GM23338 (cell line): ENCODE results near the gene ANKFN1. TPM values are rescaled to one million over a fixed set of nuclear protein-coding genes. Genes with fewer than 3 reads are reported as not detected.

Source experiments
- ATAC-seq: fragments of 200-7000 bp; cut with Tn5 transposase; 3 replicates; pipeline ENCODE4 v1.9.1; 2020
- DNase-seq: peaks from one replicate; pipeline ENCODE4 v3.0.0-alpha.2; 2015; ENCODE audit warnings: low spot score
- H2AFZ ChIP-seq: fragments of 200-600 bp; sonication (generic); 2 replicates; pipeline ENCODE4 v1.8.0; 2016; ENCODE audit warnings: antibody characterized with exemption, mild to moderate bottlenecking, moderate library complexity
- H3F3A ChIP-seq: fragments of 200-600 bp; sonication (generic); replicated peaks from 2 replicates; pipeline ENCODE4 v1.8.0; 2017; ENCODE audit warnings: antibody characterized with exemption, mixed run types, low read depth
- H3K27ac ChIP-seq: fragments of 200-600 bp; sonication (generic); 2 replicates; pipeline ENCODE4 v1.6.1; 2016; ENCODE audit warnings: low read depth
- H3K27me3 ChIP-seq: fragments of 200-600 bp; sonication (generic); 2 replicates; pipeline ENCODE4 v1.8.0; 2016; ENCODE audit warnings: mild to moderate bottlenecking, mixed run types, moderate library complexity; ENCODE audit not compliant: insufficient read depth
- H3K36me3 ChIP-seq: fragments of 200-600 bp; sonication (generic); 2 replicates; pipeline ENCODE4 v1.8.0; 2016; ENCODE audit warnings: mild to moderate bottlenecking; ENCODE audit not compliant: insufficient read depth
- H3K4me1 ChIP-seq: fragments of 200-600 bp; sonication (generic); 2 replicates; pipeline ENCODE4 v1.8.0; 2016; ENCODE audit warnings: mild to moderate bottlenecking, moderate library complexity; ENCODE audit not compliant: insufficient read depth
- H3K4me2 ChIP-seq: fragments of 200-600 bp; sonication (generic); 2 replicates; pipeline ENCODE4 v1.7.1; 2017; ENCODE audit warnings: mixed run types
- H3K4me3 ChIP-seq: fragments of 200-600 bp; sonication (generic); 2 replicates; pipeline ENCODE4 v1.6.1; 2016; ENCODE audit warnings: mixed run types
- H3K79me2 ChIP-seq: fragments of 200-600 bp; sonication (generic); replicated peaks from 2 replicates; pipeline ENCODE4 v1.8.0; 2017; ENCODE audit warnings: mild to moderate bottlenecking; ENCODE audit not compliant: insufficient read depth
- H3K9me2 ChIP-seq: fragments of 200-600 bp; sonication (generic); 2 replicates; pipeline ENCODE4 v1.8.0; 2017; ENCODE audit not compliant: insufficient read depth
- H4K20me1 ChIP-seq: fragments of 200-600 bp; sonication (generic); replicated peaks from 2 replicates; pipeline ENCODE4 v1.8.0; 2017; ENCODE audit warnings: mild to moderate bottlenecking; ENCODE audit not compliant: insufficient read depth
- H3K27ac Mint-ChIP-seq: 2 replicates; pipeline ENCODE4 v1.8.0; 2020; ENCODE audit warnings: inconsistent platforms, mild to moderate bottlenecking, moderate library complexity, mixed read lengths
- H3K27me3 Mint-ChIP-seq: 3 replicates; pipeline ENCODE4 v1.8.0; 2022; ENCODE audit warnings: low read depth, mild to moderate bottlenecking, moderate library complexity, mixed read lengths, inconsistent platforms; ENCODE audit not compliant: insufficient read depth, poor library complexity
- H3K36me3 Mint-ChIP-seq: 3 replicates; pipeline ENCODE4 v1.8.0; 2021; ENCODE audit warnings: low read depth, mild to moderate bottlenecking, inconsistent platforms, moderate library complexity, mixed read lengths
- H3K4me1 Mint-ChIP-seq: 3 replicates; pipeline ENCODE4 v1.8.0; 2020; ENCODE audit warnings: mild to moderate bottlenecking, inconsistent platforms, mixed read lengths
- H3K4me3 Mint-ChIP-seq: 3 replicates; pipeline ENCODE4 v1.8.0; 2021; ENCODE audit warnings: moderate library complexity, mild to moderate bottlenecking, inconsistent platforms, mixed read lengths
- H3K9me3 Mint-ChIP-seq: 3 replicates; pipeline ENCODE4 v1.8.0; 2020; ENCODE audit warnings: moderate library complexity, mild to moderate bottlenecking, inconsistent platforms, mixed read lengths
- CREB1 ChIP-seq: fragments of 250-450 bp; sonication (Bioruptor Pico); IDR thresholded peaks from 2 replicates; pipeline ENCODE4 v1.5.0; 2020; ENCODE audit warnings: low read depth, mild to moderate bottlenecking, moderate library complexity
- ETS1 ChIP-seq: IDR thresholded peaks from 2 replicates; pipeline ENCODE4 v1.6.1; 2016; ENCODE audit warnings: antibody characterized with exemption
- EZH2 ChIP-seq: fragments of 200-600 bp; sonication (generic); IDR thresholded peaks from one replicate; pipeline ENCODE4 v1.8.0; 2017; ENCODE audit warnings: antibody characterized with exemption, mild to moderate bottlenecking, low read depth; ENCODE audit not compliant: unreplicated experiment
- EZH2phosphoT487 ChIP-seq: fragments of 200-600 bp; sonication (generic); IDR thresholded peaks from one replicate; pipeline ENCODE4 v1.8.1; 2018; ENCODE audit warnings: antibody characterized with exemption; ENCODE audit not compliant: unreplicated experiment
- JUNB ChIP-seq: IDR thresholded peaks from one replicate; pipeline ENCODE4 v1.6.1; 2016; ENCODE audit warnings: antibody characterized with exemption; ENCODE audit not compliant: unreplicated experiment
- NANOG ChIP-seq: IDR thresholded peaks from 2 replicates; pipeline ENCODE4 v1.6.1; 2016; ENCODE audit warnings: antibody characterized with exemption, borderline replicate concordance
- POLR2AphosphoS5 ChIP-seq: IDR thresholded peaks from 2 replicates; pipeline ENCODE4 v1.6.1; 2016; ENCODE audit warnings: antibody characterized with exemption, low read depth
- REST ChIP-seq: IDR thresholded peaks from one replicate; pipeline ENCODE4 v1.6.1; 2018; ENCODE audit warnings: antibody characterized with exemption; ENCODE audit not compliant: unreplicated experiment
- STAT1 ChIP-seq: IDR thresholded peaks from one replicate; pipeline ENCODE4 v1.6.1; 2016; ENCODE audit warnings: antibody characterized with exemption; ENCODE audit not compliant: unreplicated experiment
- ZNF114 ChIP-seq: fragments of 250-450 bp; sonication (Bioruptor Pico); IDR thresholded peaks from 2 replicates; pipeline ENCODE4 v1.5.0; 2020; ENCODE audit warnings: mild to moderate bottlenecking, moderate library complexity
- ZNF331 ChIP-seq: fragments of 250-450 bp; sonication (Bioruptor Pico); IDR thresholded peaks from 2 replicates; pipeline ENCODE4 v1.5.0; 2020; ENCODE audit warnings: low read depth, mild to moderate bottlenecking, moderate library complexity
- ZNF462 ChIP-seq: fragments of 250-450 bp; sonication (Bioruptor Pico); IDR thresholded peaks from 2 replicates; pipeline ENCODE4 v1.5.0; 2020; ENCODE audit warnings: mild to moderate bottlenecking, moderate library complexity
- polyA plus RNA-seq: library from polyadenylated mRNA; unstranded; fragments of >200 nt; fragmentation: Nextera tagmentation; extraction: Ambion mirVana; gene quantifications from 2 replicates; pipeline ENCODE4 v1.2.1, GENCODE V29; 2016
- total RNA-seq: library from RNA; depleted of rRNA; stranded (reverse); fragments of >200 nt; shearing (Covaris generic); gene quantifications from 2 replicates; pipeline ENCODE4 v1.2.3, GENCODE V29; 2014

Gene ANKFN1
- total and polyA plus RNA-seq, 2 experiments from 2014 or later: not detected

GRCh38 chr17:56178203-56178602 lies 24.9 kb downstream of the ANKFN1 start:
- H2AFZ ChIP-seq: no peak overlapping the region
- DNase-seq (no peak), ATAC-seq (no peak)
- no peak overlapping the region for H3K4me3 ChIP-seq
- no peaks in the 10 kb centered on the region for H4K20me1 ChIP-seq
- H3K27me3 Mint-ChIP-seq: no peaks in the 10 kb centered on the region
- no peaks in the 10 kb centered on the region for H3F3A ChIP-seq
- H3K36me3 Mint-ChIP-seq: no peaks in the 10 kb centered on the region
- no peaks in the 10 kb centered on the region for H3K27me3 ChIP-seq
- H3K4me2 ChIP-seq: no peak overlapping the region
- no peaks in the 10 kb centered on the region for H3K79me2 ChIP-seq
- H3K4me3 Mint-ChIP-seq: no peak overlapping the region
- H3K27ac ChIP-seq: no peak overlapping the region
- TF ChIP-seq EZH2 (no peak), JUNB (no peak)
- H3K9me2 ChIP-seq: 0 out of 2 replicates have a peak, but pooled peaks cover 6% of the 10 kb centered on the region
- H3K27ac Mint-ChIP-seq: no peak overlapping the region
- no peaks in the 10 kb centered on the region for H3K9me3 Mint-ChIP-seq
- peaks cover 4% of the 10 kb centered on the region; the same call in 1 of the 2 replicates for H3K4me1 ChIP-seq
- H3K4me1 Mint-ChIP-seq: peaks cover 17% of the 10 kb centered on the region; the same call in 2 of the 3 replicates
- H3K36me3 ChIP-seq: no peaks in the 10 kb centered on the region

- Histone ChIP-seq H3K27ac (no peak overlapping the region), H3K4me1 (no peaks in the 10 kb centered on the region), H3K27me3 (no peaks in the 10 kb centered on the region), H4K20me1 (no peaks in the 10 kb centered on the region), H3K36me3 (no peaks in the 10 kb centered on the region), H3F3A (no peaks in the 10 kb centered on the region), H3K4me2 (no peak overlapping the region), H3K79me2 (no peaks in the 10 kb centered on the region), H3K9me2 (peaks cover 6% of the 10 kb centered on the region; the same call in 1 of the 2 replicates), H3K4me3 (no peak overlapping the region), H2AFZ (no peak overlapping the region)
- Mint-ChIP-seq H3K27me3 (no peaks in the 10 kb centered on the region), H3K4me1 (no peaks in the 10 kb centered on the region), H3K27ac (no peak overlapping the region), H3K4me3 (no peak overlapping the region), H3K36me3 (no peaks in the 10 kb centered on the region), H3K9me3 (no peaks in the 10 kb centered on the region)
- no peak for ATAC-seq
- no peak for DNase-seq
- TF ChIP-seq CREB1 (no peak), EZH2 (no peak), JUNB (no peak), ZNF331 (CRISPR knock-in tag) (no peak), REST (no peak), STAT1 (no peak), ZNF462 (CRISPR knock-in tag) (no peak), EZH2phosphoT487 (no peak), ZNF114 (CRISPR knock-in tag) (no peak), ETS1 (no peak), NANOG (no peak), POLR2AphosphoS5 (no peak)
Measured at GRCh38 chr17:56182081-56182480, 28.8 kb downstream of the ANKFN1 start.
